Islet precursor cell (in vitro differentiated cells): ENCODE data around the gene CCBE1.
"Not testable (repeated sequence)": the region's sequence is repeated elsewhere in the genome, so short reads cannot be mapped to it uniquely, and the experiment has no call there.

ENCODE experiments used
- DNase-seq: peaks from one replicate; pipeline ENCODE4 v3.0.0-alpha.2; 2018

The CCBE1 gene

GRCh38 chr18:59697236-59697932, at the start of gene CCBE1:
TSS of gene CCBE1 (minus strand) at chr18:59697423.
- DNase-seq, result peak; percentile 90

GRCh38 chr18:59744271-59744721, 47.1 kb upstream of the CCBE1 start:
- DNase-seq, result no peak

- no peak for DNase-seq
Observed at GRCh38 chr18:59743566-59743965, 46.3 kb upstream of the CCBE1 start.

GRCh38 chr18:59742325-59743111, 45.3 kb upstream of the CCBE1 start:
- no peak for DNase-seq

- DNase-seq, result no peak
Observed at GRCh38 chr18:59740141-59740540, 42.9 kb upstream of the CCBE1 start.

GRCh38 chr18:59737776-59738300, 40.6 kb upstream of the CCBE1 start:
- no peak for DNase-seq

- DNase-seq, result not testable (repeated sequence)
Observed at GRCh38 chr18:59737335-59737734, 40.1 kb upstream of the CCBE1 start.

- DNase-seq, result no peak
Observed at GRCh38 chr18:59736061-59736460, 38.8 kb upstream of the CCBE1 start.

- DNase-seq, result no peak
Observed at GRCh38 chr18:59735269-59735860, 38.1 kb upstream of the CCBE1 start.

GRCh38 chr18:59733421-59733820, 36.2 kb upstream of the CCBE1 start:
- peak; percentile 65 for DNase-seq

- no peak for DNase-seq
Observed at GRCh38 chr18:59730896-59731295, 33.7 kb upstream of the CCBE1 start.

- DNase-seq, result no peak
Observed at GRCh38 chr18:59729781-59730180, 32.6 kb upstream of the CCBE1 start.

- DNase-seq, result no peak
Observed at GRCh38 chr18:59728816-59729215, 31.6 kb upstream of the CCBE1 start.

GRCh38 chr18:59725142-59725541, 27.9 kb upstream of the CCBE1 start:
- no peak for DNase-seq

- no peak for DNase-seq
Observed at GRCh38 chr18:59724103-59724502, 26.9 kb upstream of the CCBE1 start.

- no peak for DNase-seq
Observed at GRCh38 chr18:59721931-59722330, 24.7 kb upstream of the CCBE1 start.

- DNase-seq, result no peak
Observed at GRCh38 chr18:59721211-59721610, 24.0 kb upstream of the CCBE1 start.

GRCh38 chr18:59719544-59720181, 22.4 kb upstream of the CCBE1 start:
- no peak for DNase-seq

GRCh38 chr18:59718464-59719157, 21.4 kb upstream of the CCBE1 start:
- peak; percentile 75 for DNase-seq

GRCh38 chr18:59718108-59718463, 20.9 kb upstream of the CCBE1 start:
- peak; percentile 63 for DNase-seq

- DNase-seq, result no peak
Observed at GRCh38 chr18:59717291-59717690, 20.1 kb upstream of the CCBE1 start.

- peak; percentile 79 for DNase-seq
Observed at GRCh38 chr18:59715966-59716369, 18.7 kb upstream of the CCBE1 start.

GRCh38 chr18:59715445-59715844, 18.2 kb upstream of the CCBE1 start:
- no peak for DNase-seq
